GM23338 (cell line): ENCODE data around the gene PRPSAP1. TPM values are rescaled to one million over a fixed set of nuclear protein-coding genes. Genes with fewer than 3 reads are reported as not detected.

Experiments
- ATAC-seq: fragments of 200-7000 bp; cut with Tn5 transposase; 3 replicates; pipeline ENCODE4 v1.9.1; 2020
- DNase-seq: peaks from one replicate; pipeline ENCODE4 v3.0.0-alpha.2; 2015; ENCODE audit warnings: low spot score
- H2AFZ ChIP-seq: fragments of 200-600 bp; sonication (generic); 2 replicates; pipeline ENCODE4 v1.8.0; 2016; ENCODE audit warnings: antibody characterized with exemption, mild to moderate bottlenecking, moderate library complexity
- H3F3A ChIP-seq: fragments of 200-600 bp; sonication (generic); replicated peaks from 2 replicates; pipeline ENCODE4 v1.8.0; 2017; ENCODE audit warnings: antibody characterized with exemption, mixed run types, low read depth
- H3K27ac ChIP-seq: fragments of 200-600 bp; sonication (generic); 2 replicates; pipeline ENCODE4 v1.6.1; 2016; ENCODE audit warnings: low read depth
- H3K27me3 ChIP-seq: fragments of 200-600 bp; sonication (generic); 2 replicates; pipeline ENCODE4 v1.8.0; 2016; ENCODE audit warnings: mild to moderate bottlenecking, mixed run types, moderate library complexity; ENCODE audit not compliant: insufficient read depth
- H3K36me3 ChIP-seq: fragments of 200-600 bp; sonication (generic); 2 replicates; pipeline ENCODE4 v1.8.0; 2016; ENCODE audit warnings: mild to moderate bottlenecking; ENCODE audit not compliant: insufficient read depth
- H3K4me1 ChIP-seq: fragments of 200-600 bp; sonication (generic); 2 replicates; pipeline ENCODE4 v1.8.0; 2016; ENCODE audit warnings: mild to moderate bottlenecking, moderate library complexity; ENCODE audit not compliant: insufficient read depth
- H3K4me2 ChIP-seq: fragments of 200-600 bp; sonication (generic); 2 replicates; pipeline ENCODE4 v1.7.1; 2017; ENCODE audit warnings: mixed run types
- H3K4me3 ChIP-seq: fragments of 200-600 bp; sonication (generic); 2 replicates; pipeline ENCODE4 v1.6.1; 2016; ENCODE audit warnings: mixed run types
- H3K79me2 ChIP-seq: fragments of 200-600 bp; sonication (generic); replicated peaks from 2 replicates; pipeline ENCODE4 v1.8.0; 2017; ENCODE audit warnings: mild to moderate bottlenecking; ENCODE audit not compliant: insufficient read depth
- H3K9me2 ChIP-seq: fragments of 200-600 bp; sonication (generic); 2 replicates; pipeline ENCODE4 v1.8.0; 2017; ENCODE audit not compliant: insufficient read depth
- H4K20me1 ChIP-seq: fragments of 200-600 bp; sonication (generic); replicated peaks from 2 replicates; pipeline ENCODE4 v1.8.0; 2017; ENCODE audit warnings: mild to moderate bottlenecking; ENCODE audit not compliant: insufficient read depth
- H3K27ac Mint-ChIP-seq: 2 replicates; pipeline ENCODE4 v1.8.0; 2020; ENCODE audit warnings: inconsistent platforms, mild to moderate bottlenecking, moderate library complexity, mixed read lengths
- H3K27me3 Mint-ChIP-seq: 3 replicates; pipeline ENCODE4 v1.8.0; 2022; ENCODE audit warnings: low read depth, mild to moderate bottlenecking, moderate library complexity, mixed read lengths, inconsistent platforms; ENCODE audit not compliant: insufficient read depth, poor library complexity
- H3K36me3 Mint-ChIP-seq: 3 replicates; pipeline ENCODE4 v1.8.0; 2021; ENCODE audit warnings: low read depth, mild to moderate bottlenecking, inconsistent platforms, moderate library complexity, mixed read lengths
- H3K4me1 Mint-ChIP-seq: 3 replicates; pipeline ENCODE4 v1.8.0; 2020; ENCODE audit warnings: mild to moderate bottlenecking, inconsistent platforms, mixed read lengths
- H3K4me3 Mint-ChIP-seq: 3 replicates; pipeline ENCODE4 v1.8.0; 2021; ENCODE audit warnings: moderate library complexity, mild to moderate bottlenecking, inconsistent platforms, mixed read lengths
- H3K9me3 Mint-ChIP-seq: 3 replicates; pipeline ENCODE4 v1.8.0; 2020; ENCODE audit warnings: moderate library complexity, mild to moderate bottlenecking, inconsistent platforms, mixed read lengths
- ETS1 ChIP-seq: IDR thresholded peaks from 2 replicates; pipeline ENCODE4 v1.6.1; 2016; ENCODE audit warnings: antibody characterized with exemption
- EZH2phosphoT487 ChIP-seq: fragments of 200-600 bp; sonication (generic); IDR thresholded peaks from one replicate; pipeline ENCODE4 v1.8.1; 2018; ENCODE audit warnings: antibody characterized with exemption; ENCODE audit not compliant: unreplicated experiment
- NANOG ChIP-seq: IDR thresholded peaks from 2 replicates; pipeline ENCODE4 v1.6.1; 2016; ENCODE audit warnings: antibody characterized with exemption, borderline replicate concordance
- POLR2AphosphoS5 ChIP-seq: IDR thresholded peaks from 2 replicates; pipeline ENCODE4 v1.6.1; 2016; ENCODE audit warnings: antibody characterized with exemption, low read depth
- ZNF114 ChIP-seq: fragments of 250-450 bp; sonication (Bioruptor Pico); IDR thresholded peaks from 2 replicates; pipeline ENCODE4 v1.5.0; 2020; ENCODE audit warnings: mild to moderate bottlenecking, moderate library complexity
- ZNF331 ChIP-seq: fragments of 250-450 bp; sonication (Bioruptor Pico); IDR thresholded peaks from 2 replicates; pipeline ENCODE4 v1.5.0; 2020; ENCODE audit warnings: low read depth, mild to moderate bottlenecking, moderate library complexity
- ZNF462 ChIP-seq: fragments of 250-450 bp; sonication (Bioruptor Pico); IDR thresholded peaks from 2 replicates; pipeline ENCODE4 v1.5.0; 2020; ENCODE audit warnings: mild to moderate bottlenecking, moderate library complexity
- polyA plus RNA-seq: library from polyadenylated mRNA; unstranded; fragments of >200 nt; fragmentation: Nextera tagmentation; extraction: Ambion mirVana; gene quantifications from 2 replicates; pipeline ENCODE4 v1.2.1, GENCODE V29; 2016
- total RNA-seq: library from RNA; depleted of rRNA; stranded (reverse); fragments of >200 nt; shearing (Covaris generic); gene quantifications from 2 replicates; pipeline ENCODE4 v1.2.3, GENCODE V29; 2014
- TF ChIP-seq, protein P1 (sequence below): IDR thresholded peaks from one replicate; pipeline ENCODE4 v1.6.1; 2018; ENCODE audit warnings: antibody characterized with exemption; ENCODE audit not compliant: unreplicated experiment
- TF ChIP-seq, protein P2 (sequence below), 2 experiments: fragments of 200-600 bp in 1 of 2; sonication (generic) in 1 of 2; conservative IDR thresholded peaks; 2 replicates each; pipeline versions ENCODE4 v1.5.1 to v1.6.1; 2016 to 2017; ENCODE audit warnings: antibody characterized with exemption in 2 of 2, low read depth in 2 of 2, mild to moderate bottlenecking in 2 of 2, moderate library complexity in 1 of 2

Gene PRPSAP1
- total and polyA plus RNA-seq, 2 experiments from 2014 or later, result 39.5 to 58.8 TPM

DNA sequence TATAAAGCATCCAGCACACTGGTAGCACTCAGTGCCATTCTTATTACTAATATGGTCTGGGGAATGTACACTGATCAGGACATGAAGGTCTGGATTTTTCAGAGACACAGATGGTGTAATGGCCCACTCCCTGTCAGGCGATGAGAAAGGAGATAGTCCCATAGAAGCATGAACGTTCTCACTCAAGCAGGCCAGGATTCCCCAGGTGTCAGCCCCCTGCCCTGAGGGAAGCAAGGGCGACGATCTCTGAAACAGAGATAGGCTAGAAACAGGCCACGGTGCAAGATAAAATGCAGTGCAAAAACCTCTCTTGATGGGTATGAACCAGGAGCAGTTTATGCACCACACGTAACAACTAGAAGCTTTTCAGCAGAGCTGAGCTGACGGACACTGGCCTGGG is 10.6 kb downstream of the PRPSAP1 start:
- Histone ChIP-seq H3K4me2 (no peak overlapping the region), H2AFZ (no peak overlapping the region), H3K27me3 (no peaks in the 10 kb centered on the region), H3K4me1 (no peaks in the 10 kb centered on the region), H3K27ac (no peak overlapping the region), H3K4me3 (no peak overlapping the region), H3F3A (no peaks in the 10 kb centered on the region), H4K20me1 (peaks cover 2% of the 10 kb centered on the region; the same call in 1 of the 2 replicates), H3K9me2 (no peaks in the 10 kb centered on the region), H3K36me3 (peaks cover 9% of the 10 kb centered on the region), H3K79me2 (peaks cover 10% of the 10 kb centered on the region; the same call in 1 of the 2 replicates)
- DNase-seq, result no peak
- H3K27ac Mint-ChIP-seq, result no peak overlapping the region
- ATAC-seq, result no peak
- no peak for TF ChIP-seq ZNF331 (CRISPR knock-in tag)
- TF ChIP-seq ZNF114 (CRISPR knock-in tag), result no peak
- H3K27me3 Mint-ChIP-seq, result no peaks in the 10 kb centered on the region
- no peaks in the 10 kb centered on the region; the same call in 2 of the 3 replicates for H3K9me3 Mint-ChIP-seq
- peaks cover 50% of the 10 kb centered on the region for H3K36me3 Mint-ChIP-seq
- no peaks in the 10 kb centered on the region for H3K4me1 Mint-ChIP-seq
- no peak overlapping the region for H3K4me3 Mint-ChIP-seq

DNA sequence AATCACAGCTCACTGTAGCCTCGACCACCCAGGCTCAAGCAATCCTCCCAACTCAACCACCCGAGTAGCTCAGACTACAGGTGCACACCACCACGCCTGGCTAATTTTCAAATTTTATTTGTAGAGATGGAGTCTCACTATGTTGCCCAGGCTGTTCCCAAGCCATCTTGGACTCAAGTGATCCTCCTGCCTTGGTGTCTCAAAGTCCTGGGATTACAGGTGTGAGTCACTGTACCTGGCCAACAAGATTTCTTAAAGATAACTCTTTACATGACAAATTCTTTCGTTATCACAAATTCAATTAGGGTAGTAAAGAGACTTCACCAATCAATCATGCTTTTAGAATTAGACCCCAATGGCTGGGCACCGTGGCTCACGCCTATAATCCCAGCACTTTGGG is 12.4 kb downstream of the PRPSAP1 start:
- no peak for DNase-seq
- H3K4me3 Mint-ChIP-seq, result no peak overlapping the region
- H3K27me3 ChIP-seq, result no peaks in the 10 kb centered on the region
- no peak overlapping the region for H3K4me2 ChIP-seq
- peaks cover 3% of the 10 kb centered on the region; the same call in 1 of the 2 replicates for H3K36me3 ChIP-seq
- peaks cover 23% of the 10 kb centered on the region; the same call in 1 of the 2 replicates for H3K79me2 ChIP-seq
- H3K4me1 ChIP-seq, result no peaks in the 10 kb centered on the region
- H3K4me1 Mint-ChIP-seq, result no peaks in the 10 kb centered on the region
- H3K27ac Mint-ChIP-seq, result no peak overlapping the region
- H3K27ac ChIP-seq, result no peak overlapping the region
- no peaks in the 10 kb centered on the region; the same call in 2 of the 3 replicates for H3K9me3 Mint-ChIP-seq
- no peak overlapping the region for H3K4me3 ChIP-seq
- H3K27me3 Mint-ChIP-seq, result no peaks in the 10 kb centered on the region
- no peak for ATAC-seq
- H4K20me1 ChIP-seq, result peaks cover 2% of the 10 kb centered on the region; the same call in 1 of the 2 replicates
- H2AFZ ChIP-seq, result no peak overlapping the region
- peaks cover 36% of the 10 kb centered on the region for H3K36me3 Mint-ChIP-seq
- H3K9me2 ChIP-seq, result no peaks in the 10 kb centered on the region
- H3F3A ChIP-seq, result no peaks in the 10 kb centered on the region
- no peak for TF ChIP-seq ZNF331 (CRISPR knock-in tag)
- TF ChIP-seq, protein P1, sequence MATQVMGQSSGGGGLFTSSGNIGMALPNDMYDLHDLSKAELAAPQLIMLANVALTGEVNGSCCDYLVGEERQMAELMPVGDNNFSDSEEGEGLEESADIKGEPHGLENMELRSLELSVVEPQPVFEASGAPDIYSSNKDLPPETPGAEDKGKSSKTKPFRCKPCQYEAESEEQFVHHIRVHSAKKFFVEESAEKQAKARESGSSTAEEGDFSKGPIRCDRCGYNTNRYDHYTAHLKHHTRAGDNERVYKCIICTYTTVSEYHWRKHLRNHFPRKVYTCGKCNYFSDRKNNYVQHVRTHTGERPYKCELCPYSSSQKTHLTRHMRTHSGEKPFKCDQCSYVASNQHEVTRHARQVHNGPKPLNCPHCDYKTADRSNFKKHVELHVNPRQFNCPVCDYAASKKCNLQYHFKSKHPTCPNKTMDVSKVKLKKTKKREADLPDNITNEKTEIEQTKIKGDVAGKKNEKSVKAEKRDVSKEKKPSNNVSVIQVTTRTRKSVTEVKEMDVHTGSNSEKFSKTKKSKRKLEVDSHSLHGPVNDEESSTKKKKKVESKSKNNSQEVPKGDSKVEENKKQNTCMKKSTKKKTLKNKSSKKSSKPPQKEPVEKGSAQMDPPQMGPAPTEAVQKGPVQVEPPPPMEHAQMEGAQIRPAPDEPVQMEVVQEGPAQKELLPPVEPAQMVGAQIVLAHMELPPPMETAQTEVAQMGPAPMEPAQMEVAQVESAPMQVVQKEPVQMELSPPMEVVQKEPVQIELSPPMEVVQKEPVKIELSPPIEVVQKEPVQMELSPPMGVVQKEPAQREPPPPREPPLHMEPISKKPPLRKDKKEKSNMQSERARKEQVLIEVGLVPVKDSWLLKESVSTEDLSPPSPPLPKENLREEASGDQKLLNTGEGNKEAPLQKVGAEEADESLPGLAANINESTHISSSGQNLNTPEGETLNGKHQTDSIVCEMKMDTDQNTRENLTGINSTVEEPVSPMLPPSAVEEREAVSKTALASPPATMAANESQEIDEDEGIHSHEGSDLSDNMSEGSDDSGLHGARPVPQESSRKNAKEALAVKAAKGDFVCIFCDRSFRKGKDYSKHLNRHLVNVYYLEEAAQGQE, result no peak
- TF ChIP-seq NANOG, result no peak
- no peak for TF ChIP-seq ZNF114 (CRISPR knock-in tag)
- no peak for TF ChIP-seq ZNF462
- no peak for TF ChIP-seq ETS1
- TF ChIP-seq, protein P2, sequence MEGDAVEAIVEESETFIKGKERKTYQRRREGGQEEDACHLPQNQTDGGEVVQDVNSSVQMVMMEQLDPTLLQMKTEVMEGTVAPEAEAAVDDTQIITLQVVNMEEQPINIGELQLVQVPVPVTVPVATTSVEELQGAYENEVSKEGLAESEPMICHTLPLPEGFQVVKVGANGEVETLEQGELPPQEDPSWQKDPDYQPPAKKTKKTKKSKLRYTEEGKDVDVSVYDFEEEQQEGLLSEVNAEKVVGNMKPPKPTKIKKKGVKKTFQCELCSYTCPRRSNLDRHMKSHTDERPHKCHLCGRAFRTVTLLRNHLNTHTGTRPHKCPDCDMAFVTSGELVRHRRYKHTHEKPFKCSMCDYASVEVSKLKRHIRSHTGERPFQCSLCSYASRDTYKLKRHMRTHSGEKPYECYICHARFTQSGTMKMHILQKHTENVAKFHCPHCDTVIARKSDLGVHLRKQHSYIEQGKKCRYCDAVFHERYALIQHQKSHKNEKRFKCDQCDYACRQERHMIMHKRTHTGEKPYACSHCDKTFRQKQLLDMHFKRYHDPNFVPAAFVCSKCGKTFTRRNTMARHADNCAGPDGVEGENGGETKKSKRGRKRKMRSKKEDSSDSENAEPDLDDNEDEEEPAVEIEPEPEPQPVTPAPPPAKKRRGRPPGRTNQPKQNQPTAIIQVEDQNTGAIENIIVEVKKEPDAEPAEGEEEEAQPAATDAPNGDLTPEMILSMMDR (conservative IDR thresholded peaks at IDR 0.05; ENCODE audit: low read depth in 2 of 2), result no peak
- TF ChIP-seq EZH2phosphoT487, result no peak
- TF ChIP-seq POLR2AphosphoS5, result no peak
